Caki2 (cell line): Measurements from ENCODE around the gene SLC25A29. TPM values are rescaled to one million over a fixed set of nuclear protein-coding genes. Genes with fewer than 3 reads are reported as not detected.

Source experiments
- DNase-seq: peaks from one replicate; pipeline ENCODE4 v3.0.0-alpha.2; 2015; ENCODE audit warnings: low read depth
- in situ Hi-C: cut with HindIII; loops from 2 replicates; pipeline ENCODE4 v1.10.0; 2016; ENCODE audit warnings: low sequenced_read_pairs, low pct_unique_long_range_greater_than_20kb, mixed read lengths
- total RNA-seq: library from RNA; depleted of rRNA; stranded (reverse); fragments of >200 nt; shearing (Covaris generic); gene quantifications from 2 replicates; pipeline ENCODE4 v1.2.3, GENCODE V29; 2014; ENCODE audit warnings: low replicate concordance

The SLC25A29 gene
- total RNA-seq, 1 experiment from 2014 or later = 46.0 TPM

DNA sequence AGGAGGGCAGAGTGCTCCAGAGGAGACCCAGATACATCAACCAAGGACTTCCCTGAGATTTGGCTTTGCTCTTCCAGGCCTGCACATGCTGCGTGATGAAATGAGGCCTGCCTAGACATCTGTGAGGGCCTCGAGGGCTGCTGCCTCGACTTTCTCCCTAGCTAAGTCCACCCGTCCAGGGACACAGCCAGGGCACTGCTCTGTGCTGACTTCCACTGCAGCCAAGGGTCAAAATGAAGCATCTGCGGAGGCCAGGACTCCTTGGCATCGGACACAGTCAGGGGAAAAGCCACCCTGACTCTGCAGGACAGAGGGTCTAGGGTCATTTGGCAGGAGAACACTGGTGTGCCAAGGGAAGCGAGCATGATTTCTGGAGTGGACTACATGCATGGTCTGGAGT, 27.6 kb upstream of the SLC25A29 start:
- in situ Hi-C loops = no loop called here
- no peak for DNase-seq

DNA sequence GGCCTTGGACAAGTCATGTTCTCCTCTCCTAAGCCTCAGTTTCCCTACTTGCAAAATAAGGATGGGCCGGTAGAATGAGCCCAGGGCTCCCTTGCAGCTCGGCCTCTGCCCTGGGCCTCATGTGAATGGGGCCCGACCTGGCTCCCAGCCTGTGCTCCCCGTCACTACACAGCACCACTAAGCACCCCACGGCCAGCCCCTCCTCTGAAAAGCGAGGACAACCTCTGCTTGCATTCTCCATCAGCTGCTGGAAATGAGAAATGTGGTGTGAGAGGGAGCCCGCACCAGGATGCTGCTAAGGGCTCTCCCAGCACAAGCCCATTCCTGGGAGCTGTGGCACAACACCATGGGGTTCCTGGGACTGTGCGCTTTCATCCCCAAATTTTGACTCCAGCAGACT, 27.1 kb upstream of the SLC25A29 start:
- DNase-seq = no peak
- in situ Hi-C loops = no loop called here

DNA sequence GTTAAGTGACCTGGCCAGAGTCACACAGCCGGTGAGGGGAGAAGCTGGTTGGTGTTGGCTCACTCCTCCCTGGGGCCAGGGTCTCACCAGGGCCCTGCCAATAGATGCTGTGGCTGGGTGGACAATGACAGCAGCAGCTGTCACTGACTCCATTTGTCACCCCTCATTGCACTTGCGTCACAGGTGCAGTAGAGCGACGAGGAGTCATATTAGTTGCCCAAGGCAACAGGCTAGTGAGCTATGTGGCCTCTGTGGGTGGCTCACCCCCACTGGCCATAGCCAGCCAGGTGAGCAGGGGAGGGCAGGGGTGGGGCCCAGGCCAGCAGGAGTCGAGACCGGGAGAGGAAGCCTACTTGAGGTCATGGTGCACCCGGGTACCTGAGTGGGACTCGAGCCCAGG, 26.6 kb upstream of the SLC25A29 start:
- in situ Hi-C loops = no loop called here
- peak; percentile 70 for DNase-seq

DNA sequence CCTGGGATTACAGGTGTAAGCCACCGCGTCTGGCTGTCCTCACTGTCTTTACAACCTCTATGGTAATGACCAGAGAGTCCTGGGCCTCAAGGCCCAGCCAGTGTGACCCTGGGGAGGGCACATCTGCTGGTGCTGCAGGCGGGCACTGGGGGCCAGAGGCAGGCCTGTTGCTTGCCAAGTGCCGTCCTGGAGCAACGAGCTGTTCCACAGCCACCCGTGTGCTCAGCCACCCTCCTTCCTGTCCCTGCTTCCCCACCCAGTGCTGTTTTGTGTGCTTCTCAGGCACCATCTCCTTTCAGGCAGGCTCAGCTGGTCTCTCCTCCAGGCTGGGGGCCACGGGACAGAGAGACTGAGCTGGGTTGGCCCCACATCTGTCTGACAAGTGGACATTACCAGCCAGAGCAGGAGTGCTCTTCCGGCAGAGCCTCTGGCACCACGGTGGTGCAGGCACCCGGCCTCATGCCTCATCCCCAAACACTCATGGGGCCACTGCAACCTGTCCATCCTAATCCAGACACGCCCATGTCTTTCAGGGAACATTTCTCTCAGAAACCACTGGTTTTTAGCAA, 25.9 kb upstream of the SLC25A29 start:
- in situ Hi-C loops = no loop called here
- DNase-seq = no peak

DNA sequence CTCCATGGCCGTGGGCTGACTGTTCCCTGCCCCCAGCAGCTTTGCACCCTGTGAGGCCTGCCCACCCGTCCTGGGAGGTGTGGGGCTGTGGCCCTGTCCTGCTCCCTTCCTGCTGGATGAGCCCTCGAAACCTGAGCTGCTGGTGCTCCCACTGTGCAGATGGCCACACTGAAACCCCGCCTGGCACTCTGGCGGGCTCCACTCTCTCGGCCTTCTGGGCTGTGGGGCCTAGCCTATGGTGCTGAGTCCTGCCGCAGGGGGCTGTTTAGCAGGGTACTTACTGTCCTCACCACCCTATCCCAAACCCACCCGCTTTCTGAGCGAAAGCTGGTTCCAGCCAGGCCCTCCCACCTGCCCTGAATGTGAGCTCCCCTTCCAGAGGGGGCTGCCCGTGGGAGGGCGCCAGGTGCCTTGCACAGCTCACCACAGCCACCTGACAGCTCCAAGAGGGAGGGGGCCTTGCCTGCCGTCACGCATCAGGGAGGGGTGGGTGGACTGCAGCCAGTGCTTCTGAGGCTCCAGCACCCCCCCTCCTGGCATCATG, 24.2 kb upstream of the SLC25A29 start:
- DNase-seq = no peak
- in situ Hi-C loops = no loop called here

GRCh38 chr14:100330007-100330344, 23.7 kb upstream of the SLC25A29 start:
- no peak for DNase-seq
- in situ Hi-C loops = no loop called here

- in situ Hi-C loops = no loop called here
- DNase-seq = no peak
Observed at GRCh38 chr14:100329233-100330006, 23.2 kb upstream of the SLC25A29 start.

DNA sequence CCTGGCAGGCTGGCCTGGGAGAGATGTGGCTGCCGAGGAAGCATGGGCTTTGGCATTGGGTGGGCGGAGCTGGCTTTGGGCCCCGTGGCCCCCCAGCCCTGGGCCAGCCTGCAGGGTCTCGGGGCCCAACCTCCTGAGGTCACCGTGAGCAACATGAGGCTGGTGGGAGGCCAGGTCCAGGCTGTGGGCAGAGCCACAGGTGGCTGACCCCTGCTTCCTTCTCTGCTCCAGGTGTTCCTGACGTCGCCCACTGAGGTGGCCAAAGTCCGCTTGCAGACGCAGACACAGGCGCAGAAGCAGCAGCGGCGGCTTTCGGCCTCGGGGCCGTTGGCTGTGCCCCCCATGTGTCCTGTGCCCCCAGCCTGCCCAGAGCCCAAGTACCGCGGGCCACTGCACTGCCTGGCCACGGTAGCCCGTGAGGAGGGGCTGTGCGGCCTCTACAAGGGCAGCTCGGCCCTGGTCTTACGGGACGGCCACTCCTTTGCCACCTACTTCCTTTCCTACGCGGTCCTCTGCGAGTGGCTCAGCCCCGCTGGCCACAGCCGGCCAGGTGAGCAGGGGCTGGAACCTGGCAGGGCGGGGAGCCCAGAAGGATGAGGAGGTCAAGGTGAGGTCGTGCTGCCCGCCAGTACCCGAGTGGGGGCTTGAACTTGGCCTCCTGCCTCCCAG, 22.4 kb upstream of the SLC25A29 start:
- in situ Hi-C loops = no loop called here
- no peak for DNase-seq

DNA sequence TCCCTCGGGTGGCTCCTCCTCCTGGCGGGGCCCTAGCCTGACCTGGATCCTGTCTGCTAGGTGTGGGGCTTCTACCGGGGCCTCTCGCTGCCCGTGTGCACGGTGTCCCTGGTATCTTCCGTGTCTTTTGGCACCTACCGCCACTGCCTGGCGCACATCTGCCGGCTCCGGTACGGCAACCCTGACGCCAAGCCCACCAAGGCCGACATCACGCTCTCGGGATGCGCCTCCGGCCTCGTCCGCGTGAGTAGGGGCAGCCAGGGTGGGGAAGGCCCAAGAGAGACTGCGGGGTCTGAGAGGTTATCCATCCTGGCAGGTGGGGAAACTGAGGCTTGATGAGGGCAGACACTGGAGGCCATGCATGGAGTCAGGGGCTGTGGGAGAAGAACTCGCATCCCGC, 20.9 kb upstream of the SLC25A29 start:
- in situ Hi-C loops = no loop called here
- no peak for DNase-seq

DNA sequence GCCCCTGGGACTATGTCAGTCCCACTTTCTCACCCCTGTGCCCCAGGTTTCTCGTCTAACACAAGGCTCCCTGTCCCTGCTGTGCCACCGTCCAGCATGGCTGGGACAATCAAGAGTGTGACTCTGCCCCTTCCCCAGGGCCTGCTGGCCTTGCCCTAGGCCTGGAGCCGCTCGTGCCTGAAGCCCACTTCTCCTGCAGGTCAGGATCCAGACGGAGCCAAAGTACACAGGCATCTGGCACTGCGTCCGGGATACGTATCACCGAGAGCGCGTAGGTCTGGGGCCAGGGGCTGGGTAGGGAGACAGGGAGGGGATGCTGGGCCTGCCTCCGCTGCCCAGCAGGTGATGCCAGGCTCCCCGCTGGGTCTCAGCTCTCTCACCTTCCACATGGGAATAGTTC, 19.7 kb upstream of the SLC25A29 start:
- in situ Hi-C loops = no loop called here
- DNase-seq = no peak

DNA sequence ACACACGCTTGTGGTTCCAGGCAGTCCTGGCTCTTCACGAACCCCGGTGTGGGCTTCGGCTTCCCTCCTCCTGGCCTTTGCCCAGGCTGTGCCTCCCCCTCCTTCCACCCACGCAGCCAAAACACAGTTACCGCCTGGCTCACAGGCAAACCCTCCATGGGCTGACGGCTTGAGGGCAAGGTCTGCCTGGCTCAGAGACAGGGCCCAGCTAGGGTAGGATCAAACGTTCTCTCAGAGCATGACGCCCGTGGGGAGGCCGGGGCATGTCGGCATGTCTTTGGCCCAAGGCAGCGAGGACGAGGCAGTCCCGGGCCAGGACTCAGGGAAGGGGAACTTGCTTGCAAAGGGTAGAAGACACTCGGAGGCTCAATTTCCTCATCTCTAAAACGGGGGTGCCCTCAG, 19.0 kb upstream of the SLC25A29 start:
- in situ Hi-C loops = no loop called here
- no peak for DNase-seq

DNA sequence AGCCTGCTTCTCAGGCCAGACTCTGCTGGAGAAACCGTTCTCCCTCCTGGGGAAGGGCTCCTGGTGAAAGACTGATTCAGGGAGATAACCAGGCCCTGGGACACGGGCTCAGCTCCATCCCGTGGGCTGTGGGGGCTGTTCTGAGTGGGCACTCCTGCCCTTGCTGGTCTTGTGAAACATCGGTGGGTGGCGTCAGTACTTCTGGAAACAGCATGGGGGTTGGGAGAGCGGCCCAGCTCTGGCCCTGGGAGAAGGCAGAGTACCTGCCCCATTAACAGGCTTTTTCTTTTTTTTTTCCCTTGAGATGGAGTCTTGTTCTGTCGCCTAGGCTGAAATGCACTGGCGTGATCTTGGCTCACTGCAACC, 17.7 kb upstream of the SLC25A29 start:
- DNase-seq = no peak
- in situ Hi-C loops = no loop called here

DNA sequence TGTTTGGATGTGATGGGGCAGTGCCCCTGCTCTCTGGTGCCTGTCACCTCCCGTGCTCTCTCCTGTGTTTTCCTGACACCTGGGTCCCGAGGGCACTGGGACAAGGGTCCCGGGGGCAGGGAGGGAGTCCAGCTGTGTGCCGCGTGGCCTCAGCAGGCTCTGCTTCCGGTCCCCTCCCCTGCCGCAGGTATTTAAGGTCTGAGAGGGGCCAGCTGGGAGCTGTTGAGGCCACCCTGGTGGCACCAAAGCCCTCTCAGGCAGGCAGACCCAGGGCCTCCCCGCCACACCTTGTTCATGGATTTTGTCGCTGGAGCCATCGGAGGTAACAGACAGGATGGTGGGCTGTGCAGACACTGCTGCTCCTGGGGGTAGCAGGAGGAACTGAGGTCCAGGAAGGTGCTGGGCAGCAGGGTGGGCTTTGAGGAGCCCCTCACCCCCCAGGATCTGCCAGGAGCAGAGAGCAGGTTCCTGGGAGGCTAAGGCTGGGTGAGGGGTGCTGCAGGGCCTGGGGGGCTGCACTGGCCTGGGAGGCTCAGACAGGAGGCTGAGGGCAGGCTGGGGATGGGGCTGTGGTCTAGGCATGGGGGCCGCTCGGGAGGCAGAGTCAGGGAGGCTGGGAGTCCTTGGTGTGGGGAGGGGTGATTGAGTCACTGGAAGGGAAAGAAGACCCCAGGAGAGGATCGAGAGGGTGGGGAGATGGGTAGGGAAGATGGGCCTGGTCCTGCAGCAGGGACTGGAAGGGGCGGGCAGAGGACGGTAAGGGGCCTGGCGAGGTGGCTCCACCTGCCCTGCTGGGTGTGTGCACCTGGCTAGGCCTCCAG, 17.1 kb upstream of the SLC25A29 start, which contains the start of gene SLC25A47:
SLC25A47 (plus strand) TSS at position 219 of the 821 bp plus-strand sequence; CDS start at position 295, 76 bp downstream.
- no peak for DNase-seq
- in situ Hi-C loops = no loop called here

GRCh38 chr14:100322138-100322957, 16.1 kb upstream of the SLC25A29 start:
- in situ Hi-C loops = no loop called here
- no peak for DNase-seq

DNA sequence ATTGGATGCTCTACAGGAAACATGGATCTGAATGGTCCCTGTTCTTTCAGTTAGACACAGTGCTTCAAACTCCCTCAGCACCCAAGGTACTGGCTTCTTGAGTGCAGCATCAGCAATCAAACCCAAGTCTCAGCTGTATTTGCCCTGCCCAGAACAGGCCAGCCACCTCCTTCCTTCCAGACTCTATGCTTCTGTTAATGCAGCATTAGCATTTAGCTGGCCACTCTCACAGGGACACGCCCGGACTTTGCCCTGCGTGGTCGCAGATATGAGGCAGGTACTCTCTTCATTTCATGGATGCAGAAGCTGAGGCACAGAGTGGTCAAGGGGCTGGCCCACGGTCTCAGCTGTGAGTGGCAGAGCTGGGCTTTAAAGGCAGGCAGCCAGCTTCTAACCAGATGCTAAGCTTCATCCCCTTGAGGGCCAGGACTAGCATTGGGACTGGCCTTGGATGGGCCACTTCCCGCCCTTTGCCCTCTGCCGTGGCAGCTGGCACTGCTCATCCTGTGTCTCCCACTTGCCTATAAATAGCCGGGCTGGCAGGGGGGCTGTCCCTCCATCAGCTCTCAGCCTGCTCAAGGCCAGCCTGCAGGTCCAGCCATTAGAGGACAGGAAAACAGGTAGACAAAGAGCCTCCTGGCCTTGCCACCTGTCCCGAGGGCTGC, 15.4 kb upstream of the SLC25A29 start:
- DNase-seq = no peak
- in situ Hi-C loops = no loop called here

GRCh38 chr14:100320157-100320856, 14.1 kb upstream of the SLC25A29 start:
- in situ Hi-C loops = no loop called here
- no peak for DNase-seq
